GM20431 (cell line): ENCODE results near the gene ODR4.
"Not testable (repeated sequence)": the region's sequence is repeated elsewhere in the genome, so short reads cannot be mapped to it uniquely, and the experiment has no call there.

Source experiments
- in situ Hi-C: fragments of 300-500 bp; cut with MseI, MboI; formaldehyde crosslinking; loops from one replicate; pipeline ENCODE4 v1.15.0; 2020; ENCODE audit warnings: low sequenced_read_pairs; ENCODE audit not compliant: unreplicated experiment

The ODR4 gene

GRCh38 chr1:186375152-186375928, at the start of gene ODR4, which contains the start of gene TPR:
Gene ODR4 (plus strand): TSS chr1:186375838. CDS start chr1:186379786, 3,948 bp downstream.
Gene TPR (minus strand): TSS chr1:186375253. CDS start chr1:186375028, 225 bp downstream.
- in situ Hi-C loops: no loop called here

- in situ Hi-C loops: no loop called here
These were observed 49.6 kb upstream of the ODR4 start for GRCh38 chr1:186326009-186326408.

GRCh38 chr1:186327331-186327730, 48.3 kb upstream of the ODR4 start:
- in situ Hi-C loops: no loop called here

- in situ Hi-C loops: no loop called here
These were observed 44.9 kb upstream of the ODR4 start for GRCh38 chr1:186330758-186331157.

- in situ Hi-C loops: no loop called here
These were observed 38.1 kb upstream of the ODR4 start for GRCh38 chr1:186337554-186337953.

GRCh38 chr1:186340772-186341171, 34.9 kb upstream of the ODR4 start:
- in situ Hi-C loops: no loop called here

GRCh38 chr1:186347837-186348691, 27.6 kb upstream of the ODR4 start:
- in situ Hi-C loops: not testable (repeated sequence)

GRCh38 chr1:186374303-186375151, 1.1 kb upstream of the ODR4 start:
- in situ Hi-C loops: no loop called here

- in situ Hi-C loops: no loop called here
These were observed 286 bp downstream of the ODR4 start for GRCh38 chr1:186375929-186376319.

GRCh38 chr1:186386725-186387383, 11.2 kb downstream of the ODR4 start:
- in situ Hi-C loops: no loop called here

GRCh38 chr1:186390925-186391324, 15.3 kb downstream of the ODR4 start:
- in situ Hi-C loops: no loop called here

GRCh38 chr1:186391841-186392240, 16.2 kb downstream of the ODR4 start:
- in situ Hi-C loops: no loop called here

- in situ Hi-C loops: not testable (repeated sequence)
These were observed 17.1 kb downstream of the ODR4 start for GRCh38 chr1:186392711-186393110.

GRCh38 chr1:186401446-186401845, 25.8 kb downstream of the ODR4 start:
- in situ Hi-C loops: not testable (repeated sequence)

- in situ Hi-C loops: no loop called here
These were observed 28.0 kb downstream of the ODR4 start for GRCh38 chr1:186403632-186404031.

GRCh38 chr1:186404454-186405051, 28.9 kb downstream of the ODR4 start:
- in situ Hi-C loops: no loop called here

- in situ Hi-C loops: no loop called here
These were observed 33.5 kb downstream of the ODR4 start for GRCh38 chr1:186409091-186409490.

GRCh38 chr1:186413319-186413718, 37.7 kb downstream of the ODR4 start:
- in situ Hi-C loops: no loop called here

GRCh38 chr1:186418503-186418902, 42.9 kb downstream of the ODR4 start:
- in situ Hi-C loops: no loop called here
